Panc1 (cell line): ENCODE results near the gene KIF18B. TPM values are rescaled to one million over a fixed set of nuclear protein-coding genes. Genes with fewer than 3 reads are reported as not detected.

Source experiments
- ATAC-seq: fragments of 200-7000 bp; cut with Tn5 transposase; 2 replicates; pipeline ENCODE4 v1.9.1; 2020; ENCODE audit warnings: mild to moderate bottlenecking, moderate library complexity
- BruUV-seq: library from RNA; stranded (reverse); fragments of 400-500 nt; replicated peaks from 2 replicates; lab custom pipeline; 2021; lab: Mats Ljungman, UMichigan
- CTCF ChIA-PET: fragments of 300-600 bp; sonication (Branson Sonifier 250); formaldehyde crosslinking; loops from one replicate; lab custom pipeline; 2022; ENCODE audit warnings: antibody characterized with exemption; lab: Charles Lee
- POLR2A ChIA-PET: fragments of 300-600 bp; sonication (Branson Sonifier 250); formaldehyde crosslinking; loops from one replicate; lab custom pipeline; 2022; ENCODE audit warnings: antibody characterized with exemption; lab: Charles Lee
- DNase-seq: peaks from one replicate; pipeline ENCODE4 v3.0.0-alpha.2; 2010; ENCODE audit warnings: low read depth, low spot score
- H3K27ac ChIP-seq: 2 replicates; pipeline ENCODE4 v1.5.1; 2011; ENCODE audit warnings: mild to moderate bottlenecking, low read length, inconsistent platforms
- H3K27me3 ChIP-seq: fragments of 200-500 bp; sonication (Bioruptor generic); 2 replicates; pipeline ENCODE4 v1.6.0; 2014; ENCODE audit warnings: low read length, inconsistent platforms; ENCODE audit not compliant: control insufficient read depth, insufficient read depth
- H3K36me3 ChIP-seq: fragments of 200-500 bp; sonication (Bioruptor generic); 2 replicates; pipeline ENCODE4 v1.5.1; 2014; ENCODE audit warnings: inconsistent platforms, mild to moderate bottlenecking, low read length, moderate library complexity; ENCODE audit not compliant: control insufficient read depth, insufficient read depth
- H3K4me1 ChIP-seq: 2 replicates; pipeline ENCODE4 v1.5.1; 2011; ENCODE audit warnings: inconsistent platforms, mild to moderate bottlenecking, low read length, moderate library complexity; ENCODE audit not compliant: control insufficient read depth, insufficient read depth
- H3K4me3 ChIP-seq, 2 experiments: 2 replicates each; pipeline ENCODE4 v1.5.1; 2011 to 2012; ENCODE audit warnings: low read depth in 2 of 2, low read length in 2 of 2, mild to moderate bottlenecking in 2 of 2, inconsistent platforms in 1 of 2, moderate library complexity in 1 of 2
- H3K9me3 ChIP-seq: fragments of 200-500 bp; sonication (Bioruptor generic); 2 replicates; pipeline ENCODE4 v1.5.1; 2014; ENCODE audit warnings: low read depth, mild to moderate bottlenecking, inconsistent platforms, low read length, moderate library complexity; ENCODE audit not compliant: control insufficient read depth, insufficient read depth
- POLR2AphosphoS5 ChIP-seq: IDR thresholded peaks from 2 replicates; pipeline ENCODE4 v1.6.1; 2012; ENCODE audit warnings: mild to moderate bottlenecking, low read depth, low read length, moderate library complexity
- REST ChIP-seq, 2 experiments: IDR thresholded peaks; 2 replicates each; pipeline ENCODE4 v1.6.1; 2011 to 2012; ENCODE audit warnings: low read depth in 2 of 2, control low read depth in 1 of 2, low read length in 1 of 2, mild to moderate bottlenecking in 1 of 2, moderate library complexity in 1 of 2; ENCODE audit not compliant: insufficient read depth in 1 of 2
- SIN3A ChIP-seq: IDR thresholded peaks from 2 replicates; pipeline ENCODE4 v1.6.1; 2012; ENCODE audit warnings: low read depth, mild to moderate bottlenecking, low read length, moderate library complexity, borderline replicate concordance; ENCODE audit not compliant: insufficient read depth
- TCF7L2 ChIP-seq: IDR thresholded peaks from 2 replicates; pipeline ENCODE4 v1.6.1; 2011; ENCODE audit warnings: mild to moderate bottlenecking, low read depth, low read length, inconsistent platforms
- in situ Hi-C: cut with HindIII; loops from 2 replicates; pipeline ENCODE4 v1.10.0; 2016; ENCODE audit warnings: low sequenced_read_pairs, low pct_unique_long_range_greater_than_20kb
- intact Hi-C: fragments of 100-400 bp; cut with micrococcal nuclease; formaldehyde crosslinking; loops from one replicate; pipeline ENCODE4 v1.10.0; 2022; ENCODE audit not compliant: unreplicated experiment
- total RNA-seq: library from RNA; stranded (reverse); gene quantifications from one replicate; pipeline ENCODE4 v1.2.1, GENCODE V29; 2021; ENCODE audit not compliant: unreplicated experiment
- TF ChIP-seq, protein P1 (sequence below): fragments of 450-650 bp; IDR thresholded peaks from 2 replicates; pipeline ENCODE4 v1.5.1; 2017; ENCODE audit warnings: mild to moderate bottlenecking

KIF18B gene
- total RNA-seq, 1 experiment from 2014 or later: 31.3 TPM

DNA sequence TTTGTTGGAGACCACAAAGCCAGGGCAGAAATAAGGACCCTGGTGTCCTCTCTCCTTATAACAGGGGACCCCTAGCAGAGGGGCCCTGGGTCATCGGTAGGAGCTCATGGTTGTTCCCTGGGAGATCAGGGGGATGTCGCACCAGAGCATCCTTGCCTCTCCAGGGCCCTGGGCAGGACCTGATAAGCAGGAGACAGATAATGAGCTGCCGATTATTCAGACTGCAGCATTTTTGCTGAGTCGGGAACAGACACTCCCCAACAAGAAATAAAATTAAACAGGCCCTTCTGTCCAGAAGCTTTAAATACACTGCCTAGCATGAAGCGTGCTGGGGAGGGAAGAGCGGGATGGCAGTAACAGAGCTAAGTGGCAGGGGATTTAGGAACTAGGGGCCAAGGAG, 16.9 kb downstream of the KIF18B start:
- Histone ChIP-seq H3K36me3 (peaks cover 2% of the 10 kb centered on the region; the same call in 1 of the 2 replicates), H3K27me3 (no peaks in the 10 kb centered on the region), H3K27ac (no peak overlapping the region), H3K9me3 (no peaks in the 10 kb centered on the region), H3K4me3 (no peak overlapping the region), H3K4me1 (no peaks in the 10 kb centered on the region)
- POLR2A ChIA-PET: no interaction called here
- in situ Hi-C loops: no loop called here
- no peak for TF ChIP-seq POLR2AphosphoS5
- no peak for TF ChIP-seq TCF7L2
- TF ChIP-seq SIN3A: no peak
- TF ChIP-seq, protein P1, sequence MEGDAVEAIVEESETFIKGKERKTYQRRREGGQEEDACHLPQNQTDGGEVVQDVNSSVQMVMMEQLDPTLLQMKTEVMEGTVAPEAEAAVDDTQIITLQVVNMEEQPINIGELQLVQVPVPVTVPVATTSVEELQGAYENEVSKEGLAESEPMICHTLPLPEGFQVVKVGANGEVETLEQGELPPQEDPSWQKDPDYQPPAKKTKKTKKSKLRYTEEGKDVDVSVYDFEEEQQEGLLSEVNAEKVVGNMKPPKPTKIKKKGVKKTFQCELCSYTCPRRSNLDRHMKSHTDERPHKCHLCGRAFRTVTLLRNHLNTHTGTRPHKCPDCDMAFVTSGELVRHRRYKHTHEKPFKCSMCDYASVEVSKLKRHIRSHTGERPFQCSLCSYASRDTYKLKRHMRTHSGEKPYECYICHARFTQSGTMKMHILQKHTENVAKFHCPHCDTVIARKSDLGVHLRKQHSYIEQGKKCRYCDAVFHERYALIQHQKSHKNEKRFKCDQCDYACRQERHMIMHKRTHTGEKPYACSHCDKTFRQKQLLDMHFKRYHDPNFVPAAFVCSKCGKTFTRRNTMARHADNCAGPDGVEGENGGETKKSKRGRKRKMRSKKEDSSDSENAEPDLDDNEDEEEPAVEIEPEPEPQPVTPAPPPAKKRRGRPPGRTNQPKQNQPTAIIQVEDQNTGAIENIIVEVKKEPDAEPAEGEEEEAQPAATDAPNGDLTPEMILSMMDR: no peak
- intact Hi-C loops: no loop called here
- CTCF ChIA-PET: no interaction called here
- DNase-seq (no peak), ATAC-seq (no peak)
- BruUV-seq: no TSS peak

- intact Hi-C loops: no loop called here
- H3K36me3 ChIP-seq: peaks cover 2% of the 10 kb centered on the region; the same call in 1 of the 2 replicates
- no peak overlapping the region for H3K27ac ChIP-seq
- CTCF ChIA-PET: interaction anchor here (0.5 kb wide), 1 partner anchor 923 kb away, joined by 5 read pairs; no protein-coding TSS in a partner anchor
- no peak for ATAC-seq
- H3K27me3 ChIP-seq: no peaks in the 10 kb centered on the region
- BruUV-seq: no TSS peak
- POLR2A ChIA-PET: no interaction called here
- no peak overlapping the region for H3K4me3 ChIP-seq
- H3K9me3 ChIP-seq: no peaks in the 10 kb centered on the region
- no peaks in the 10 kb centered on the region for H3K4me1 ChIP-seq
- in situ Hi-C loops: no loop called here
- no peak for DNase-seq
- TF ChIP-seq SIN3A: no peak
- TF ChIP-seq, protein P1: no peak
- no peak for TF ChIP-seq POLR2AphosphoS5
- no peak for TF ChIP-seq REST (IDR thresholded peaks at IDR 0.05; ENCODE audit: insufficient read depth in 1 of 2, low read depth in 2 of 2, low read length in 1 of 2)
- TF ChIP-seq TCF7L2: no peak
These were observed 18.4 kb downstream of the KIF18B start for GRCh38 chr17:44928950-44929720.
